NT2/D1 (cell line): ENCODE measurements around the gene USP46.

Experiments used
- DNase-seq: peaks from one replicate; pipeline ENCODE4 v3.0.0-alpha.2; 2011; ENCODE audit warnings: low read depth, low spot score
- H3K27me3 ChIP-seq: 2 replicates; pipeline ENCODE4 v1.6.0; 2011; ENCODE audit warnings: mild to moderate bottlenecking; ENCODE audit not compliant: insufficient read length, insufficient read depth
- H3K36me3 ChIP-seq: 2 replicates; pipeline ENCODE4 v1.6.1; 2011; ENCODE audit warnings: mild to moderate bottlenecking, low read length, mixed read lengths; ENCODE audit not compliant: insufficient read depth, insufficient read length
- H3K4me1 ChIP-seq: 2 replicates; pipeline ENCODE4 v1.5.1; 2011; ENCODE audit not compliant: insufficient read depth, insufficient read length
- H3K4me3 ChIP-seq: 2 replicates; pipeline ENCODE4 v1.5.1; 2011; ENCODE audit warnings: low read depth; ENCODE audit not compliant: insufficient read length
- H3K9ac ChIP-seq: 2 replicates; pipeline ENCODE4 v1.6.0; 2011; ENCODE audit warnings: low read depth; ENCODE audit not compliant: insufficient read length
- H3K9me3 ChIP-seq: 2 replicates; pipeline ENCODE4 v1.5.1; 2011; ENCODE audit warnings: mild to moderate bottlenecking, low read length; ENCODE audit not compliant: insufficient read depth
- SUZ12 ChIP-seq: IDR thresholded peaks from 2 replicates; pipeline ENCODE4 v1.6.1; 2011; ENCODE audit not compliant: insufficient read length, insufficient read depth; ENCODE audit errors: extremely low read depth
- YY1 ChIP-seq: IDR thresholded peaks from 2 replicates; pipeline ENCODE4 v1.6.1; 2011; ENCODE audit not compliant: insufficient read length, insufficient read depth
- ZNF274 ChIP-seq: IDR thresholded peaks from 2 replicates; pipeline ENCODE4 v1.6.1; 2011; ENCODE audit warnings: mild to moderate bottlenecking, low read depth, low read length

Gene USP46

GRCh38 chr4:52657292-52657617 lies 1.8 kb downstream of the USP46 start:
- DNase-seq = no peak
- Histone ChIP-seq H3K27me3 (peaks cover 9% of the 10 kb centered on the region), H3K9ac (no peak overlapping the region), H3K36me3 (peaks cover 17% of the 10 kb centered on the region), H3K9me3 (peaks cover 3% of the 10 kb centered on the region; the same call in 1 of the 2 replicates), H3K4me3 (no peak overlapping the region), H3K4me1 (peaks cover 3% of the 10 kb centered on the region)
- TF ChIP-seq SUZ12 = no peak
- no peak for TF ChIP-seq YY1
- no peak for TF ChIP-seq ZNF274

GRCh38 chr4:52655506-52655905 lies 3.6 kb downstream of the USP46 start:
- H3K27me3 ChIP-seq = peaks cover 7% of the 10 kb centered on the region
- DNase-seq = no peak
- no peak overlapping the region for H3K9ac ChIP-seq
- no peaks in the 10 kb centered on the region for H3K9me3 ChIP-seq
- H3K4me1 ChIP-seq = peaks cover 3% of the 10 kb centered on the region
- TF ChIP-seq ZNF274 (no peak), YY1 (no peak), SUZ12 (no peak)
- peaks cover 9% of the 10 kb centered on the region for H3K36me3 ChIP-seq
- no peak overlapping the region for H3K4me3 ChIP-seq

GRCh38 chr4:52651996-52652672 lies 7.0 kb downstream of the USP46 start:
- H3K27me3 ChIP-seq = no peaks in the 10 kb centered on the region
- DNase-seq = no peak
- H3K4me1 ChIP-seq = peaks cover 3% of the 10 kb centered on the region
- H3K9me3 ChIP-seq = 0 out of 2 replicates have a peak, but pooled peaks cover 7% of the 10 kb centered on the region
- H3K9ac ChIP-seq = no peak overlapping the region
- peaks cover 11% of the 10 kb centered on the region for H3K36me3 ChIP-seq
- TF ChIP-seq SUZ12 = no peak
- H3K4me3 ChIP-seq = no peak overlapping the region

- H3K4me3 ChIP-seq = no peak overlapping the region
- peaks cover 7% of the 10 kb centered on the region; the same call in 1 of the 2 replicates for H3K9me3 ChIP-seq
- H3K9ac ChIP-seq = no peak overlapping the region
- H3K4me1 ChIP-seq = no peaks in the 10 kb centered on the region
- no peaks in the 10 kb centered on the region for H3K27me3 ChIP-seq
- no peak for TF ChIP-seq ZNF274
- TF ChIP-seq SUZ12 = no peak
- TF ChIP-seq YY1 = no peak
- no peak for DNase-seq
- peaks cover 2% of the 10 kb centered on the region for H3K36me3 ChIP-seq
Measured at GRCh38 chr4:52648836-52649235, 10.3 kb downstream of the USP46 start.

- H3K9ac ChIP-seq = no peak overlapping the region
- peaks cover 7% of the 10 kb centered on the region; the same call in 1 of the 2 replicates for H3K9me3 ChIP-seq
- no peak overlapping the region for H3K4me3 ChIP-seq
- DNase-seq = no peak
- TF ChIP-seq SUZ12 (no peak), YY1 (no peak), ZNF274 (no peak)
- no peaks in the 10 kb centered on the region for H3K27me3 ChIP-seq
- no peaks in the 10 kb centered on the region for H3K4me1 ChIP-seq
- peaks cover 2% of the 10 kb centered on the region for H3K36me3 ChIP-seq
Measured at GRCh38 chr4:52646741-52647140, 12.4 kb downstream of the USP46 start.

- TF ChIP-seq SUZ12 = no peak
- TF ChIP-seq YY1 = no peak
- TF ChIP-seq ZNF274 = no peak
- Histone ChIP-seq H3K9ac (no peak overlapping the region), H3K4me1 (no peaks in the 10 kb centered on the region), H3K27me3 (no peaks in the 10 kb centered on the region), H3K4me3 (no peak overlapping the region), H3K36me3 (peaks cover 2% of the 10 kb centered on the region), H3K9me3 (peaks cover 7% of the 10 kb centered on the region; the same call in 1 of the 2 replicates)
- DNase-seq = no peak
Measured at GRCh38 chr4:52646096-52646495, 13.0 kb downstream of the USP46 start.

GRCh38 chr4:52645300-52645699 lies 13.8 kb downstream of the USP46 start:
- Histone ChIP-seq H3K4me3 (no peak overlapping the region), H3K4me1 (no peaks in the 10 kb centered on the region), H3K36me3 (peaks cover 2% of the 10 kb centered on the region), H3K27me3 (no peaks in the 10 kb centered on the region), H3K9me3 (peaks cover 7% of the 10 kb centered on the region; the same call in 1 of the 2 replicates), H3K9ac (no peak overlapping the region)
- no peak for DNase-seq
- no peak for TF ChIP-seq YY1
- no peak for TF ChIP-seq ZNF274
- TF ChIP-seq SUZ12 = no peak
